Activated effector memory CD4-positive, alpha-beta T cell treated with anti-CD3 and anti-CD28 coated beads, Interleukin-2, amount 50 U/mL, for 16 hours (primary cell): ENCODE data around the gene TEX261.

ENCODE experiments used
- DNase-seq: peaks from one replicate; pipeline ENCODE4 v3.0.0-alpha.2; 2020

TEX261 gene

GRCh38 chr2:70956141-70956540, 38.5 kb downstream of the TEX261 start:
- DNase-seq, result peak; percentile 44

DNA sequence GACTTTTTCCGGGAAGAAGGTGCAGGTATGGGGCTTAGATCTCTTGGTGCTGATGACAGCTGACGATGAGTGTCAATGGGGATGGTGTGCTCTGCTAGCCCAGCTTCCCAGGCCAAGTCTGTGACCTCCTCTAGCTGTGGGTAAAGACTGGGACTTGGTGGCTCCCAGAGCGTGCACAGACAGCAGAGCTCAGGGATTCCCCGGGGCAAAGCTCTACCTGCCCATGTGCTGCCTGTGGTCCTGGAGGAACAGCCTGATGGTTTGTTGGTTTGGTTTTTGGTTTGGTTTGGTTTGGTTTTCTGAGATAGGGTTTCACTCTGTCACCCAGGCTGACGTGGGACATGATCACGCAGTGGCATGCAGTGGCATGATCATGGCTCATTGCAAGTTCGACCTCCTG, 39.8 kb downstream of the TEX261 start:
- DNase-seq, result no peak

- no peak for DNase-seq
Observed at GRCh38 chr2:70949086-70949485, 45.6 kb downstream of the TEX261 start.

DNA sequence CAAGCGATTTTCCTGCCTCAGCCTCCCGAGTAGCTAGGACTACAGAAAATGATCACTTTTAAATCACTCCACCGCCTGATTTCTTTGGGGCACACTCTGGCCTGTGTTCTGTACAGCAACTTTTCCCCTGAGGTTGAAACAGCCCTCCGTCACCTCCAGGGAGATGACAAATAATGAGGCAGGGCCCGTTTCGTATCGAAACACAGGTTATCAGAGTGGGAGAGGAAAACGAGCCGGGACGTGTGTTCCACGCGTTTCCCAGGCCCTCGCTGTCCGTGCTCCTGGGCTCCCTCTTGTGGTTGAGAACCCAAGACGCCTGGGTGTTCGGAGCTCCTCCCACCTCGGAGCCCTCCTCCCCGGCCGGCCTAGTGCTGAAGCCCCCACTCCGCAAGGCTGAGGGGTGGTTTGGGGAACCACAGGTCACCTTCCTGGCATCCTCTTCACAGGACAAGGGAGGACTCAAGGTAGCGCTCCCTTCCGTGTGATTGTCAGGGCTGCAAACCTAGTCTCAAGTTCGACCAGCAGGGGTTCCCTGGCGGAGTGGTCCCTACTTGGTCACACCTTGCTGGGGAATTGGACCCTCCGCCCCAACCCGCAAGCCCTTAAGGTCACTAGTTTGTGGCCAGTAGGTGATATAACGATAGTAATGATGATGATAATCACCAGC, 46.2 kb downstream of the TEX261 start:
- peak; percentile 89 for DNase-seq

- DNase-seq, result peak; percentile 57
Observed at GRCh38 chr2:70947556-70948184, 47.0 kb downstream of the TEX261 start.

GRCh38 chr2:70946832-70947442, 47.7 kb downstream of the TEX261 start:
- peak; percentile 74 for DNase-seq

DNA sequence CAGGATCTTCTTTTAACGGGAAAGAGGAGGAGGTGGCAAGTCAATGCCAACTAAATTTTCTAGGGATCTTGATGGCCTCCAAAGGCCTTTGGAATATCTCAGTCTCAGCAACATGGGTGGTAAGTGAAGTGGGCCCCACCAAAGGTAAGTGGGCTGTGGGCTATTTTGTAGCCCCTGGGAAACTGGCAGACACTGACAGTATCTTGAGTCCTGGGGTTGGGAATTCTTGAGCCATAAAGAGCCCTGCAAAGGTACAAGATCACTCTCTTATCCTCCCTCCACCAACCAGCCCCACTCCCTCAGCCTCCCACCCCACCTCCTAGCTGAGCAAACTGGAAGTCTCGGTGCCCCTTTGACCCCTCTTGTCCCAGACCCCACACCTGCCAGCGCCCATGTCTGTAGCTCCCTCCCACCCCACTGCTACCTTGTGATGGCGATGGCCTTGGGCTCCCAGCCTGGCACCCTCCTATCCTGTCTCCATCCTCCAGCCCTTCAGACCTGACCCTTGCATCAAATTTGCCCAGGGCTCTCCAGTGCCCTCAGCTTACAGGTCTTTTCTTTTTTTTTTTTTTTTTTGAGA, 50.5 kb downstream of the TEX261 start:
- DNase-seq, result peak; percentile 19

DNA sequence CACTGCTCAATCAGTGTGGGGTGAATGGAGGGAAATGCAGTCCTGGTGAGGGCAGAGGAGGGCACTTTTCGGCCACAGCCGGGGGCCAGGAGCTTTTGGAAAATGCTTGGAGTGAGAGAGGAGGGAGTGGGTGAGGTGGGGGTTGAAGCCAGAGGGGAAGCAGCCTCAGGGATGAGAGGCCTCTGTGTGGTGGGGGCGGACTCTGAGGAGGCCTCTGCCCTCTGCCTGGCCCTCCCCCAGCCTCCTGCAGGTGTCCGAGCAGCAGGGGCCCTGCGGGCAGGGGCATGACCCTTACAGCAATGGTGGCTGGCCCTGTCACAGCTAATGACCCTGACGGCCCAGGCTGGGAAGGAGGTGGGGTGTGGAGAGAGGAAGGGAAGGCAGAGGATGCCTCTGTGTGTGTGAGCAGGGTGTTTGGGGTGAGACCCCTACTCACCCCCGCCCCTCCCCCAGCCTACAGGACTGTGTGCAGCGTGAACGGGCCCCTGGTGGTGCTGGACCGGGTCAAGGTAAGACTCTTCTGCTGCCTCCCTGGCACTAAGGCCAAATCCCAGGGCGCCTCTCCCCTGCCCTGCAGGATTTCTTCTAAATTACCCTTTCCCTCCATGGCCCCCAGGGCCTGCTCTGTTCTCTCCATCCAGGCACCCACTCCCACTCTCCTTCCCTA, 51.3 kb downstream of the TEX261 start:
- peak; percentile 48 for DNase-seq

GRCh38 chr2:70942396-70943204, 52.1 kb downstream of the TEX261 start:
- peak; percentile 28 for DNase-seq

GRCh38 chr2:70941701-70942100, 53.0 kb downstream of the TEX261 start:
- peak; percentile 38 for DNase-seq

DNA sequence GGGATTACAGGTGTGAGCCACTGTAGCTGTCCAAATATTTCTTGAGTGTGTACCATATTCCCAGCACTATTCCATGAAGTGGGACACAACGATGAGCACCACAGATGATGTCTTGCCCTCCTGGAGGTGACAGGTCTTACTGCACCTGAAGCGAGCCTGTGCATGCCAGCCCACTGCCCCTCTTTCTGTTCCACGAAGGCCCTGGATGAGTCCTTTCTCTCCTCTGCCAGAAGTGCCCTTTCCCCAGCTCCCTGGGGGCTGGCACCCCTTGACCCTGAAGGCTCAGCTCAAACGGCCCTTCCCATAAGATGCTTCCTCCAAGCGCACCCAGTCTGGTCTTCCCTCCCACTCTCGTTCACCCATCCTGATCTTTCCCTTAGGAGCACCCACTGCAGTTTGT, 53.5 kb downstream of the TEX261 start:
- DNase-seq, result peak; percentile 57

- peak; percentile 59 for DNase-seq
Observed at GRCh38 chr2:70939839-70940580, 54.7 kb downstream of the TEX261 start.

DNA sequence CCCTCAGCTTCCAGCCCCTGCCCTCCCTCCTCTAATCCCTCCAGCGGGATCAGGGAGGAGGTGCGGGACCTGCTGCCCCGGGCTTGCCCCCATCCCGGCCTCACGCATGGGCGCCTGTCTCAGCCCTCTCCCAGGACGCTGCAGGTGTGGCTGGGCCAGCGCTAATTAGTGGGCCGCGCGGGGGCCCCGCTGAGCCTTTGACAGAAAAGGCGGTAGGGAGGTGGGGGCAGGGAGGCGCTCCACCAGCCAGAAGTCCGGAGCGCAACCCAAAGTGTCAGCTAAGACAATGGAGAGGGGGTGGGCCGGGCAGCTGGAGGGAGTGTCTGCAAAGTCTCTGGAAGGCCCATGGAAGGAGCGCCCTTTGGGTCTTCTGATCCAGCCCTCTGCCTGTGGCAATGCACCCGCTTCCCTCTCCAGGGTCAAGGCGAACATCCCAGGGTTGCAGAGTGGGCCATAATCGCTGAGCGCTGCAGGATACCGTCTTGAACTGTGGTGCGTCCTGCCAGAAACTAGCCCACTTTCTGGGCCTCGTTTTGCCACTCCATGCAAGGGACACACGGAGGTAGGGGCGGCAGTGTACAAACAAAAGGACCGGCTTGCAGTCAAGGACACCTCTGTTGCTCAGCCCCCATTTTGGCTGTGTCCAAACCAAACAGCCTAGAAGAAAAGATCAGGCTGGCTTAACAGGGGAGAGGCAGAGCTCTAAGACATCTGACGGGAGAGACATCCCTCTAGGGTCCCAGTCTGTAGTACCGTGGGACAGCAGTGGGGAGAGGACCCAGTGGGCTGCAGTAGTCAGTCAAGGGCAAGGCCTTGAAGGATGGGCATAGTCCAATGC, 55.5 kb downstream of the TEX261 start:
- peak; percentile 48 for DNase-seq

DNA sequence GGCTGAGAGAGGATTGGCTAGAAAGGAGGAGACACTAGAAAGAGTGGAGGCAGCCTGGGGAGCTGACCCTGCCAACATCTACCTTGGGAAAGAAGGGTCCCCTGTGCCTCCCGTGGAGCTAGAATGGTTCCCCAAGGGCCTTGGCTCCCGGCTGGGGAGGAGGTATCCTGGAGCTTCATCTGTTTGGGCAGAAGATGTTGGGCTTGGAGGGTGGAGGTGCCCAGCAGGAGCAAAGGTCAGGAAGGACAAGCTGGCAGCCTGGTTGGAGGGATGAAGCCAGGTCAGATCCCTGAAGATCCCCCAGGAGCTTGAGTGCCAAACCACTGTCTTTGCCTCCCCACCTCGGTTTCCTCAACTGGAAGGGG, 56.1 kb downstream of the TEX261 start:
- peak; percentile 22 for DNase-seq

- DNase-seq, result peak; percentile 57
Observed at GRCh38 chr2:70937866-70938585, 56.6 kb downstream of the TEX261 start.

GRCh38 chr2:70936979-70937811, 57.5 kb downstream of the TEX261 start:
- DNase-seq, result peak; percentile 38

GRCh38 chr2:70936165-70936978, 58.3 kb downstream of the TEX261 start:
- DNase-seq, result peak; percentile 48
